ENCODE measurements around the gene USP15. TPM values are rescaled to one million over a fixed set of nuclear protein-coding genes. Genes with fewer than 3 reads are reported as not detected.

The USP15 gene
- total RNA-seq, 4 donors from 2014 or later: 71.1 to 335 (median 97.0) TPM

- in situ Hi-C loops (cut with MboI; ENCODE audit: low pct_ligation_motif_present in 1 of 4, low pct_unique_long_range_greater_than_20kb in 1 of 4, low sequenced_read_pairs in 3 of 4) (loop anchor here in 1 of 4 donors (25.0 kb wide), 1 partner anchor 201 kb away; the partner anchor contains the start of gene MON2), intact Hi-C loops (cut with DNase I; ENCODE audit: low total_unique reads) (no loop called here)
- DNase-seq: peak; percentile 45
- Histone ChIP-seq H3K36me3 (no peaks in the 10 kb centered on the region), H3K4me1 (peaks cover 14 to 58% (median 27%) of the 10 kb centered on the region in 4 donors), H3K27me3 (no peaks in the 10 kb centered on the region), H3K4me3 (peak overlapping the region; percentile 67 to 95 (median 88)), H3K9me3 (no peaks in the 10 kb centered on the region), H3K27ac (peak overlapping the region; percentile 95 to 97 (median 96))
- WGBS, 2 donors (ENCODE audit: low coverage in 1 of 2): 2 to 3% methylated on average over 17 to 26 of the region's 26 CpGs
- TF ChIP-seq CTCF (IDR thresholded peaks at IDR 0.05) (no peak), POLR2AphosphoS5 (IDR thresholded peaks at IDR 0.05) (peak in 2 of 3 donors; percentile 13 to 26), POLR2A (IDR thresholded peaks at IDR 0.05) (no peak)
These were observed 804 bp downstream of the USP15 start for GRCh38 chr12:62260733-62261683.

GRCh38 chr12:62261876-62262517, 1.8 kb downstream of the USP15 start:
- peak overlapping the region in 1 of 4 donors; percentile 95 for H3K4me3 ChIP-seq
- in situ Hi-C loops (cut with MboI; ENCODE audit: low pct_ligation_motif_present in 1 of 4, low pct_unique_long_range_greater_than_20kb in 1 of 4, low sequenced_read_pairs in 3 of 4): loop anchor here in 1 of 4 donors (25.0 kb wide), 1 partner anchor 200 kb away; the partner anchor contains the start of gene MON2
- no peaks in the 10 kb centered on the region for H3K9me3 ChIP-seq
- WGBS, 2 donors (ENCODE audit: low coverage in 1 of 2): 62 to 73% methylated on average over 6 to 10 of the region's 10 CpGs
- H3K27me3 ChIP-seq: no peaks in the 10 kb centered on the region
- no peaks in the 10 kb centered on the region for H3K36me3 ChIP-seq
- TF ChIP-seq POLR2AphosphoS5 (IDR thresholded peaks at IDR 0.05): no peak
- no peak for TF ChIP-seq EP300 (IDR thresholded peaks at IDR 0.05; ENCODE audit: low read depth)
- no peak for TF ChIP-seq POLR2A (IDR thresholded peaks at IDR 0.05)
- TF ChIP-seq CTCF (IDR thresholded peaks at IDR 0.05): no peak
- H3K4me1 ChIP-seq: peaks cover 17 to 66% (median 30%) of the 10 kb centered on the region in 4 donors
- intact Hi-C loops (cut with DNase I; ENCODE audit: low total_unique reads): no loop called here
- no peak for DNase-seq
- peak overlapping the region in 1 of 4 donors; percentile 97 for H3K27ac ChIP-seq

GRCh38 chr12:62263232-62263631, 3.0 kb downstream of the USP15 start:
- H3K9me3 ChIP-seq: no peaks in the 10 kb centered on the region
- 55 to 60% methylated on average over 2 of the region's 2 CpGs for WGBS, 2 donors (ENCODE audit: low coverage in 1 of 2)
- no peaks in the 10 kb centered on the region for H3K36me3 ChIP-seq
- H3K4me3 ChIP-seq: no peak overlapping the region
- in situ Hi-C loops (cut with MboI; ENCODE audit: low pct_ligation_motif_present in 1 of 4, low pct_unique_long_range_greater_than_20kb in 1 of 4, low sequenced_read_pairs in 3 of 4): loop anchor here in 1 of 4 donors (25.0 kb wide), 1 partner anchor 199 kb away; the partner anchor contains the start of gene MON2
- no peak for DNase-seq
- H3K27ac ChIP-seq: no peak overlapping the region
- intact Hi-C loops (cut with DNase I; ENCODE audit: low total_unique reads): no loop called here
- H3K27me3 ChIP-seq: no peaks in the 10 kb centered on the region
- peaks cover 18 to 78% (median 38%) of the 10 kb centered on the region in 4 donors for H3K4me1 ChIP-seq
- no peak for TF ChIP-seq POLR2AphosphoS5 (IDR thresholded peaks at IDR 0.05)
- TF ChIP-seq CTCF (IDR thresholded peaks at IDR 0.05): no peak
- no peak for TF ChIP-seq POLR2A (IDR thresholded peaks at IDR 0.05)

- DNase-seq: no peak
- Histone ChIP-seq H3K27me3 (no peaks in the 10 kb centered on the region), H3K4me1 (peaks cover 18 to 79% (median 36%) of the 10 kb centered on the region in 4 donors), H3K27ac (no peak overlapping the region), H3K9me3 (no peaks in the 10 kb centered on the region), H3K4me3 (no peak overlapping the region), H3K36me3 (no peaks in the 10 kb centered on the region)
- TF ChIP-seq POLR2AphosphoS5 (IDR thresholded peaks at IDR 0.05) (no peak), POLR2A (IDR thresholded peaks at IDR 0.05) (no peak), EP300 (IDR thresholded peaks at IDR 0.05; ENCODE audit: low read depth) (no peak), CTCF (IDR thresholded peaks at IDR 0.05) (no peak)
- WGBS, 2 donors (ENCODE audit: low coverage in 1 of 2): 61 to 72% methylated on average over 11 of the region's 11 CpGs
- in situ Hi-C loops (cut with MboI; ENCODE audit: low pct_ligation_motif_present in 1 of 4, low pct_unique_long_range_greater_than_20kb in 1 of 4, low sequenced_read_pairs in 3 of 4) (loop anchor here in 1 of 4 donors (25.0 kb wide), 1 partner anchor 198 kb away; the partner anchor contains the start of gene MON2), intact Hi-C loops (cut with DNase I; ENCODE audit: low total_unique reads) (no loop called here)
These were observed 3.8 kb downstream of the USP15 start for GRCh38 chr12:62263966-62264365.

Measured in transverse colon (tissue), 4 donors.